Embryonic facial prominence (tissue), 1 donor: ENCODE measurements around the gene EFCC1.

Source experiments
- DNase-seq: peaks from one replicate; pipeline ENCODE4 v3.0.0-alpha.2; 2016; ENCODE audit errors: extremely low spot score

The EFCC1 gene

DNA sequence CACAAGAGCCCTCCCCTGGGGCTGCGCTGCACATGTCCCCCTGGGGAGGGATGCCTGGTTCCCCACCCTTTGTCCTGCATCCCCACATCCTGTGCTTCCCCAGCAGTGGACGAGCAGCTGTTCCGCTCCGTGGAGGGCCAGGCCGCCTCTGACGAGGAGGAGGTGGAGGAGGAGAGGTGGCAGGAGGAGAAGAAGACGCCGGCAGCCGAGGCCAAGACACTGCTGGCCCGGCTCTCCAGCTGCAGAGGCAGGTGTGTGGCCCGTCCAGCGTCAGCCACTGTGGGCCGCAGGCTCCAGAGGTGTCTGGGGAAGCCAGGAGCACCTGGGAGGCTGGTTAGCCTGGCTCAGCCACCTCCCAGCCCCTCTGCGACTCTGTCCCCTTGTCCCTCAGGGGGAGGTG is 31.6 kb downstream of the EFCC1 start:
- DNase-seq: no peak

DNA sequence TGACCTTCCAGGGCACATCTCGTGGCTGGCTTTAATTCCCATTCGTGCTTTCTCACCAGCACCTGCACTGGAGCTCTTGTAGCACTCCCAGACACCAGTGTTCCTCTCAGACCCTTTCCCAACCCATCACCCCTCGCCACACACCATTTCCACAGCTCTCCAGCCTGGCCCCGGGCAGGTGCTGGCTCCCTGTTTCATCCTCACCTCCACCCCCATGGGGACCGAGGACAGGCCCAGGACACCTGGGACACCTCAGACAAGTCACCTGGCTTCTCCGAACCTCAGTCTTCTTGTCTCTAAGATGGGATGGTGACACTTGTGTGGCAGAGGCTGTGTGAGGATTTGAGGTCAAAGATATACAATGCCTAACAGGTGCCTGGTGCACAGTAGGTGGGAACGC is 32.0 kb downstream of the EFCC1 start:
- DNase-seq: no peak

DNA sequence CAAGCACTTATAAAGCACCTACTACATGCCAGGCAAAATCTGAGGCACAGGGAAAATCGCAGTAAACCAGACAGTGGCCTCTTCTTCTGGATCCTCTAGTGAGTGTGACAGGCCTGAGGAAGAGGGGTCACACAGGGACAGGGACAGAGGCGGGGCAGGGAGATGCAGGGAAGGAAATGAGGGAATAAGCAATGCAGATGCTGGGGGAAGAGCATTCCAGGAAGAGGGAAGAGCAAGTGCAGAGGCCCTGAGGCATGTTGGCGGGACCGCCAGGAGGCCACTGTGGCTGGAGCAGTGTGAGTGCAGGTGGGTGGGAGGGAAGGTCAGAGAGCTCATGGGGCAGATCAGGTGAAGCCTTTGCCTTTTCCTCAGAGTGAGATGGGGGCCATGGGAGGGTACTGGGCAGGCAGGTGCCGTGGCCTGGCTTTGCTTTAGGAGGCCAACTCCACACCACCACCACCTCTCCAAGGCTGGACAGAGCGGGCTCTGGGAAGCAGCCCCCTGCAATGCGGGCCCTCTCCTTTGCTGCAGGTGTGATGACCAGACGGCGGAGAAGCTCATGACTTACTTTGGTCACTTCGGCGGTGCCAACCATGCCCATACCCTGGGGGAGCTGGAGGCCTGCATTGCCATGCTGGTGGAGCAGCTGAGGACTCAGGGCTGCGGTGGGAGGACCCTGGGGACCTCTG is 32.7 kb downstream of the EFCC1 start:
- no peak for DNase-seq

DNA sequence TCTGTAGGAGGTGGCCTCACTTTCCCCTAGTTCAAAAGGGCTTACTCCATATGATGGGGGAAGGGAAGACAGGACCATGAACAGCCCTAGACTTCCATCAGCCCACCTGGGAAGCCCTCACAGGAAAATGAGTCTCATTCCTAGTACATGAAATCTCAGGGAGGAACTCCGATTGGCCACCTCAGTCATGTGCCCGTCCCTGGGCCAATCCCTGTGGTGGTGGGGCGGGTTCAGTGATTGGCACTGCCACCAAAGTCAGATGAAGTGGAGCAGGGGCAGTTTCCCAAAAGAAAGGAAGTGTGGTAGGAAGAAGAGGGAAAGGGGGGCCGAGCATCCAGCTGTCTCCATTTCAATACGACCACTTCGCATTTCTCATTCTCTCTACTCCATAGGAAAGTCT is 33.5 kb downstream of the EFCC1 start:
- DNase-seq: no peak

DNA sequence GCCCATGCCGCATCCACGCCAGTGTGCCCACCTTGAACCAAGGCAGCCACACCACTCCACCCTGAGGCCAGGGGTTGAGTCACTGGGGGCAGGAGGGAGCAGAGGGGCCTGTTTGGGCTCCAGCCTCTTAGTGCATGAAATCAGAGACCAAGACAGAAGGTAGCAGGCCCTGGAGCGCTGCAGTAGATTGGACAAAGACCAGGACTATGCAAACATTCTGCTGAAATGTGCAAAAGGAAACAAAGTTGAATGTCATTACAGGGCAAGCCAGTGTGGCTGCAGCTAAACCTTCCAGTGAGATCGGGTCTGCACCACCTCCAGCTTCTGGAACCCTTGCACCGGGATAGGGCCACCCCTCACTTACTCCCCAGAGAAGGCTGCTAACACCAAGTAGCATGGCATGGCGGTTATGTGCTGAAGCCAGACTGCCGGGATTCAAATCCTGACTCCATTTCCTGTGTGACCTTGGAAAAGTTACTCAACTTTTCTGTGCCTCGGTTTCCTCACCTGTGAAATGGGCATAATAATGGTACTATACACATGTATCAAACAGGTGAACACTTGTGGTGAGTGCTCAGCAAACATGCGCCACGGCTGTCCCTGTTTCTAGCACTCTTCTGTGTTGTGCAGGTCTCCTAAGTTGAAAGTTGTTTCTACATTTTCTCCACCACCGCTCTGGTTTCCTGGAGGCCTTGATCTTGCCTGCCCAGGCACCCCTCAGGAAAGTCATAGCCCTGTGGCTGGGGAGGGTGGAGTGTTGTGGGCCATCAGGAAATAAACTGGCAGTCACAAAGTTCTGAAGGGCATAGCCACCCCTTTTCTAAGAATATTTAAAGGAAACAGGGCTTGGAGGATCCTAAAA is 34.5 kb downstream of the EFCC1 start:
- DNase-seq: no peak

DNA sequence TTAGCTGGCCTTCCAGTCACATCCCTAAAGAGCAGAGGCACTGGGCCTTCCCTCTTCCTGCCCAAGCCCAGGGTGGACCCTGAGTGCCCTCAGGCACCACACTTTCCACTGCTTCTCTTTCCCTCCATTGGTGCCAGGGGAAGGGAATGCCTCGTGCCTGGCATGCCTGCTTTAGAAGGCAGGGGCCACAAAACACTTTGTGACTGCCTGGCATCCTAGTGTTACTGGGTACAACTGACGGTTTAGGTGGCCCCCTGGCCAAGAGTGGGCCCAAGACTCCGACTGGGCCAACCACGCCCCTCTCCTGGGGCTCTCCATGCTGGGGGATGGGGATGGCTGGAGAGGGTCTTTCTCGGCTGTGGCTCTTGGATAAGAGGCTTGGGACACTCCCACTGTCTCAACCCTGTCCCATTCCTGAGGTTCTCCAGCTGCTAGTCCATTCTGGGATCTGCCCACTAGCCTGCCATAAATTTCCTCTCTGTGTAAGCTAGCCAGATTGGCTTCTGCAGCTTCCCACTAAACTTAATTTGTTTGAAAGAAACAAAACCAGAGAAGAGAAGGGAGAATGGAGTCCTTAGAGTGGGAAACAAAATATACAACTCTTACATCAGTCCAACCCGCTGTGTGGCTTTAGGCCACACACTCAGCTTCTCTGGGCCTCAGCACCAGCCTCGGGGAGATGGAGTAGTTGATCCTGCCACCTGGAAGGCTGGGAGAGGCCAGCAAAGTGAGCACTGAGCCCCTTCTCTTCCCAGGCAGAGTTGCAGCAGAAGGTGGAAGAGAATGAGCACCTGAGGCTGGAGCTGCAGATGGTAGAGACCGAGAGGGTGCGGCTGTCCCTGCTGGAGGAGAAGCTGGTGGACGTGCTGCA is 35.4 kb downstream of the EFCC1 start:
- DNase-seq: no peak

DNA sequence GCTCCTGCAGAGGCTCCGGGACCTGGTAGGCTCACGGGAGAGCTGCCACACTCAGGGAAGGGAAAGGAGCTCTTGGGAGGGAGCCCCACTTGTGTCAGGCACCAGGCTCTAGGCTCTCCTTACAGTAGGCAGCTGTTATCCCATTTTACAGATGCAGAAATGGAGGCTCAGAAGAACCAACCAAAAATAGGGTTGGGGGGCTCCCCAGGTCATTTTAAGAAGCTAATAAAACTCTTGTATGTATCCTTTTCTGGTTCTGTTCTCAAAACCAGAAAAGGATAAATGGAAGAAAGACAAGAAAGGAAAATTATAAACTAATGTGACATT is 36.0 kb downstream of the EFCC1 start:
- no peak for DNase-seq

DNA sequence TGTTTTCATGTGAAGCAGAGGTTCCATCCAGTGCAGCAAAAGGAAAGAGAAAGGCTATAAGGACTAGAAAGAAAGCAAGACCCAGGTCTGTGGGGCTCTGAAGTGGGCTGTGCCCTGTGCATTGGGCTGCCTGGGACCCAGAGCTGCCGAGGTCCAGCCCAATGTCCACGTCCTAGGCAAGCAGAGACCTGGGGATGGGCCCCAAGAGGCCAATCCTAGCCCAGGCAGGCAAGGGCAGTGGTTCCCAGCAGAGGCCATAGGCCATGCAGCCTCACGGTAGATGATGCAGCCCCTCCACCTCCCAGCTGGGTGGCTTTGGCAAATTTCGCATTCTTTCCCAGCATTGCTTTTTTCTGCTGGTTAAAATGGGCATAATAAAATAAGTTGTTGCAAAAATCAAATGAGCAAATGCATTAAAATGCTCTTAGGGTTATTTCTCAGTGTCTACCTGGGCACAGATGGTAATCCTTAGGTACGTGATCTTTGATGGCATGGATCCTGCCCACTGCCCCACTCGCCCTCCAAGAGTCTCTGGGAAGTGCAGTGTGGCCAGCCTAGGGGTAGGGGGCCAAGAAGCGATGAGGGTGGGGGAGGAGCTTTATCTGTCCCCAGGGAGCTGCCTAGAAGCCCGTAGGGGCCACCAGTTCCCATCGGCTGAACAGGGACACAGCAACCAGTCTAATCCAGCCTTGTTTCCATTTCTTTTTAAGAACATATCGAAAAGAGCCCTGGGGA is 37.2 kb downstream of the EFCC1 start:
- no peak for DNase-seq

DNA sequence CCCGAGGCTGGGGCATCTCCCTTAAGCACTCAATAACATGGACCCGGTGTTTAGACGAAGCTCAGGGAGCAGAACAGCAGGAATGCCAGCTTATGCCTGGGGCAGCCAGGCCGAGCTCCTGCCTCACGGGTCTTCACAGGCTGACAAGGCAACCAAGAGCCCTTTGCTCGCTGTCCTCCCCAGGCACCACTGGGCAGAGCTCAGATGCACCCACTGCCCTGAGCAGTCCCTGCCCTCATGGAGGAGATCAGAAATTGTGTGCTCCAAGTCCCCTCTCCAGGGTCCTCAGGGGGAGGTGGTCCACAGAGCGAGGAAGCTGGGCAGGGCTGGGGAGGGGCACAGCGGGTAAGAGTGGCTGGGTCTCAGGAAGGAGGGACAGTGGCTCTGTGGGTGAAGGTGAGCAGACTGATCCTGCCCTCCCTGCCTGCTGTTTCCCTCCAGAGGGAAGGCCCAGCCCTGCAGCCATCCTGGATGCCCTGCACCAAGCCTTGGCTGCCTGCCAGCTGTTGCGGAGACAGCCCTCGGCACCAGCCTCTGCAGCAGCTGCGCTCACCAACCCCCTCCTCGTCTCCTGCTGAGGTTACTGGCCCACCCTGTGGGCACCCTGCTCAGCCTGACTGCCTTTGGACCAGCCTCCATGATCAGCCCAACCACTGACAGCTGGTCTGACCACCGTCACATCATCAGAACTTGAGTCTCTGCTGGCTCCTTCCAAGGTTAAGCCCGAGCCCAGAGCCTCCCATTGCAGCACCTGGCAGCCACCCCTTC is 38.4 kb downstream of the EFCC1 start:
- DNase-seq: no peak

DNA sequence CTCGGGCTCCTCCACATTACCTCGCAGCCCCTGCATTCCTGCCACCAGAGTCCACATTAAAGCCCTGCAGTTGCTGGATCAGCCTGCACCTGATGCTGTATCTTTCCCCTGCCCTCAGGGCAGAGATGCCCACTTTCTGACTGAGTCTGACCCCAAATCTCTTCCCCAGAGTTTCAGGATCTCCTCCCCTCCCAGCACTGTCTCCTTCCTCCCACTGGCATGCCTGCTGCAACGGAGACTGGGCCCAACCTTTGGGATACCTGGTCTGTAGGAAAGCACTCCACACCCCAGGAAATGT is 38.9 kb downstream of the EFCC1 start:
- no peak for DNase-seq

DNA sequence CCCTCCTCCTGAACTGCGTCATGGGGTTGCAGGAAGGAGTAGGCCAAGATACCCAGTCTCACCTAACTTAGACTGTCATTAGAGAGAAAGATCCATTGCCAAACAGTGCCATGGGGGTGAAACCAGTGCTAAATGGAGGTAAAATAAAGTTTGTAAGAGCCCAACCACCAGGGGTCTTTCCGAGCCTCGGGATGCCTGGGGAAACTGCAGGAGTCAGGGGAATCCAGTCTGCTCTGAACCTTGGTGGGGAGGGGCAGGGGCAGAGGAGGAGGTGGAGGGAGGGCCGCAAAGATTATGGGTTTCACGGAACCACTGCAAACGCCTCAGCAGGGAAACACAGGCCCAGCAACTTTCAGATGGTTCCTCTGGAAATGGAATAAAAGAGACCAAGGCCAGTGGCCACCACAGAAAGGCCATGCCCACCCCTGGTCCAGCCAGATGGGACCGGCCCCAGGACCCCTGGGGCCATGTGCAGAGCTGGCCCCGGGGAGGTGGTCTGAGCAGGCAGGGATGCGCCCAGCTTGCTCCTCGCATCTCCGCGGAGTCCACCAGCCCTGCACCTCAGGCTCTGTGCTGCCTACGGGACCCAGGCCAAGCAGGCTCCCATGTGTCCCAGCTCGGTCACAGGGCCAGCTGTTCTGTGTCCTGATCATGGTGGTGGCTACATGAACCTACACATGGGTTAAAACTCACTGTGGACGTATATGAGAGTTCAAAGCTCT is 39.6 kb downstream of the EFCC1 start:
- DNase-seq: no peak

DNA sequence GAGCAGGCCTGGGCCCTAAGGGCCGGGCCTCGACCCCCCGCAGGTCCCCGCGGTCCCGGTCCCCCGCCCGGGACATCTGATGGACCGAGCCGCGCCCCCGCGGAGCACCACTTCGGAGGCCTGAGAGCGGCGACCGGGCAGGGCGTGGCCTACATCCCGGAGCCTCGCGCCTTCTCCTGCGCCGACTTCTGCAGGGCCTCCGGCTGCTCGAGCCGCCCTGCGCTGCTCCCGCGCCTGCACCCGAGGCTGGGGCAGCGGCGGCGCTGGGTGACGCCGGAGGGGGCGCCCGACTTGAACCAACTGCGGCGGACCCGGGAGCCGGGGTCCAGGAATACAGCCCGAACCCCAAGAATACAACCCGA is 44.6 kb downstream of the EFCC1 start:
- no peak for DNase-seq

DNA sequence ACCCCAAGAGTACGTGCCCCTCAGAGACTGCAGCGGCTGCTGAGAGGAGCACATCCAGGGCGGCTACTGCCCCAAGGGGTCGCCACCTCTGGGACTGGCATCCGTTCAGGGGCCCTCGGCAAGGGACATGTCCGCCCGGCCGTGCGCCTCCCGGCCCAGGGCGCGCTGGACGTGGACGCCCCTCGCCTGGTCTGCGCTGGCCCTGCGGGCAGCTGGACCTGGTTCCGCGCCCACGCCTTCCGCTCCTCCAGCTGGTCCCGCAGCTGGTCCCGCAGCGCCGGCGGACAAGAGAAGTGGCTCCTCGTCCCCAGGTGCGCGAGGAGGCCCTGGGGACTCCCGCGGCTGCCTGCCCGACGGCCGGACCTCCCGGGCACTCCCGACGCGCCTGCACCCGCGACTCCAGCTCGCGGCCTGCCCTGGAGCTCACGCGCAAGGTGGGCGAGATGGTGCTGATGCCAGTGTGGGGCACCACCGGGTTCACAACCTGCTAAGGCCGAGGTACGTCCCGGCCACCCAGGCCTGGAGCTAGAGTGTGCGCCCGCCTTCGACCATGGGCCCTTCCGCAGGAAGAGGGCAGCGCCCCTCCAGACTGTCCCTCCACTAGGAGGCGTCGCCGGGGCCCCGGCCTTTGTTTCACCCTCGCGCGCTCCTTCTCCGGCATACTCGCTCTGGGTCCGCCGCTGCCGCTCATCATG is 45.1 kb downstream of the EFCC1 start:
- no peak for DNase-seq

DNA sequence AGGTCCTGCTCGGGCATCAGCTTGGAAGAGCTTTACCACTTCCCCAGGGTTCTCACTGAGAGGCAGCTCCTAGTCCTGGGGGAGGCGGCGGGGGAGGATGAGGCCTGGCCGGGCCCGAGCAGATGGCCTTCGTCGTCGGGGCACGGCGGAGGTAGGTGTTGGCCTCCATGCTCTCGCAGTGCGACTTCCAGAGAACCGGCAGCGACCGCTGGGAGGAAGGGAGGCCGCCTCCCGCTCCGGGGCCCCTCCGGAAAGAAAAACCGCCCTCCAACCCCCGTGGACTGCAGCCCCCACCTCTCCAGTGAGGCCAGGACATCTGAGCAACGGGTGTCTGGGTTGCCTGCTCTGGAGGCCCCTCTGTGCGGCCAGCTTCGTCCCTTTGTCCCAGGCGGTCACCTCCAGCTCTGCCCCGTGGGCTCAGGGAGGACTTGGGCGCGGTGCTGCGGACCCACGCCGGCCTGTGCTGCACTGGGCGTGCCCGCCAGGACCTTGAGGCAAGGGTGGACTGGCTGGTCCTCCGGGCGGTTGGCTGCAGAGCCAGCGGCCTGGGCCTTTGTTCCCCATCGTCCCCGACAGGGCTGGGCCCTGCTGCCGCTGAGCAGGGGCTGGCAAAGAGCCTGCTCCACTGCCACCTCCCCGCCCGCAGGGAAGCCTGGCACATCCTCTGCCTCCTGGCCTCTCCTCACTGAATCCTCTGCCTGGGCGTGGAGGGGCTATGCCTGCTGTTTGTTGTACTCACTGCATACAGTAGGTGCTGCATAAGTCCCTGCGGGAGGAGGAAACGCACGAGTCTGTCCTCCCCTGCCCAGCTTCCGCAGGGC is 45.8 kb downstream of the EFCC1 start:
- no peak for DNase-seq

DNA sequence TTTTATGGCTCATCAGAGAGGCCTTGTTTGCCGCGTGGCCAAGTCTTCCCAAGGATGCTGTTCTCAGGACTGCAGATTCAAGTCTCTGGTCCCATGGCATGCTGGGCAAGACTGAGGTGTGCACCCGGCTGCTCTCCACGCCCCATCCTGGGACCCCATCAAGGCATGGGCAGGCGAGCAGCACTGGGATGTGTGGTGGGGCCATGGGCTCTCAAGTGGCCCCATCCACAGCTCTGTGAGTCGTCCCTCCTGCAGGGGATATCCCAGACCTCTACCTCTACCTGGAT is 46.4 kb downstream of the EFCC1 start:
- DNase-seq: no peak

DNA sequence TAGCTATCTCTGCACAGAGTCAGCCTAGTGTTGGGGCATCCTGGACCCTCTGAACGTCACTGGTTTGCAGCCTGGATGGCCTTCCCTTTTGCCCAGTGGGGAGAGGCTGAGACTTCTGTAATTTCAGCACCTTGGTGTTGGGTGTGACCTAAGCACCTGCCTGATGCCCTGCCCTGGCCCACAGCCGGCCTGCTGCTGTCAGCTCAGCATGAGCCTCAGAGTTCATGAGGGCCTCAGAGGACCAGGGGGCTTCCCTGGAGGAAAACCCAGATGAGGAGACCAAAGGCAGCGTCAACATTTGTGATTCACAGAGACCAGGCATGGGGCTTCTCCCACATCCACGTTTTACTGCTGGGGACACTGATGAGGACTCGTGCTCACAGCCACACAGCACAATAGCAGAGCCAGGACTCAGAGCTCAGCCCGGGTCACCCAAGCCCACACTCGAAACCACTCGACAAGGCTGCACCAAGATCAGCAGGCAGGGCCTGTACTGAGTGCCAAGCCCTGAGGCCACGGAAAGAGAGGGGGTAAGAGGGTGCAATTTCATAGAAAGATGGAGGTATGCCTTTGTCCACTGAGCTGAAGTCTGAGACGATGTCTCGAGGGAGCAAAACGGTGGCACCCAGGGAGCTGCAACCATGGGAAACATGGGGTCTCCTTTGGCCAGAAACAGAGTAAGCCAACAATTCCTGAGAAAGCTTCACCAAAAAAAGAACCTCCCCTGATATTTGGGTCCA is 49.6 kb downstream of the EFCC1 start:
- no peak for DNase-seq

DNA sequence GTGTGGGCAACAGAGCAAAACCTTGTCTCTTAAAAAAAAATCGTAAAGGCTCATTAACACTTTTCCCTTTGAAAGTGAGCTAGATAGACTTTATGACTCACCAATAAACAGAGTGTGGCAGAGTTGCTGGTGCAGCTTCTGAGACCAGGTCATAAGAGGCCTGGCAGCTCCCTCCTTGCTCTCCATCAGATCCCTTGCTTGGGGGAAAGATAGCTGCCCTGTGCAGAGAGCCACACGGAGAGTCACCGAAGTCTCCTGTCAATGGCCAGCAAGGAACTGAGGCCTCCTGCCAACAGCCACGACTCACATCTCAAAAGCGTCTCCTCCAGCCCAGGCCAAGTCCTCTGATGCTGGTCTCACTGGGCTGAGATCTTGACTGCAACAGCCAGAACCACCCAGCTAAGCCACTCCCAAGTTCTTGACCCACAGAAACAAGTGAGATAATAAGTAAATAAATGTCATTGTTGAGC is 50.8 kb downstream of the EFCC1 start:
- DNase-seq: no peak

DNA sequence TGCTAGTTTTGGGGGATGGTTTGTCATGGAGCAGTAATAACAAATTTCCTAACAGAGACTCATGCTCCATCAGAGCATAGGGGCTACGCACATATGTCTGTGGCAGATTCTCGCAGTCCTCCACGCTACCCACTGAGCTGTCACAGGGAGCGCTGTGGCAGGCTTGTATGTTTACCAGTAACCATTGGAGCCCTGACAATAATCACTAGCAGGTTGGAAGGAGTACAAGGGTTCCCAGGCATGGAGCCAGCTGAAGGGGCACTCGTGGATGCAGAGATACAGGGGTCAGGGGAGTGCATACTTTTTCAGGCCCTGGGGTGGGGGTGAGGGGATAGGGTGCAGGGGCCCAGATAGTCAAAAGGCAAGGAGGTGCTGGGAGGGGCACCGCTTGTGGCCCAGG is 51.6 kb downstream of the EFCC1 start:
- DNase-seq: no peak
